IMR-90 (cell line): ENCODE results near the gene MYBPH. TPM values are rescaled to one million over a fixed set of nuclear protein-coding genes. Genes with fewer than 3 reads are reported as not detected.

Experiments
- ATAC-seq: fragments of 200-7000 bp; cut with Tn5 transposase; 2 replicates; pipeline ENCODE4 v1.9.1; 2020; ENCODE audit warnings: low read depth, mild to moderate bottlenecking, moderate library complexity
- BruUV-seq: library from RNA; stranded (reverse); fragments of 400-500 nt; replicated peaks from 2 replicates; lab custom pipeline; 2021; lab: Mats Ljungman, UMichigan
- CTCF ChIA-PET: fragments of 300-600 bp; formaldehyde crosslinking; extraction: SDS; loops from one replicate; lab custom pipeline; 2021; ENCODE audit warnings: antibody characterized with exemption; lab: Yijun Ruan, JAX
- POLR2A ChIA-PET: fragments of 300-600 bp; sonication (Branson Sonifier 250); formaldehyde crosslinking; loops from one replicate; lab custom pipeline; 2022; ENCODE audit warnings: antibody characterized with exemption; ENCODE audit not compliant: unreplicated experiment; lab: Charles Lee
- DNase-seq: peaks from one replicate; pipeline ENCODE4 v3.0.0; 2013
- H2AFZ ChIP-seq: replicated peaks from 2 replicates; pipeline ENCODE3; 2013; ENCODE audit warnings: low read length, mild to moderate bottlenecking; ENCODE audit not compliant: poor library complexity
- H2AK5ac ChIP-seq: 2 replicates; pipeline ENCODE4 v1.6.1; 2013; ENCODE audit warnings: low read depth, low read length, inconsistent platforms
- H2AK9ac ChIP-seq: replicated peaks from 2 replicates; pipeline ENCODE3; 2013; ENCODE audit warnings: mild to moderate bottlenecking, low read depth, low read length, moderate library complexity; ENCODE audit not compliant: poor library complexity
- H2BK120ac ChIP-seq: 2 replicates; pipeline ENCODE4 v1.6.1; 2013; ENCODE audit warnings: low read depth, low read length, inconsistent platforms
- H2BK15ac ChIP-seq: 3 replicates; pipeline ENCODE4 v1.6.1; 2013; ENCODE audit warnings: low read depth, low read length, inconsistent platforms
- H2BK20ac ChIP-seq: 2 replicates; pipeline ENCODE4 v1.6.1; 2013; ENCODE audit warnings: low read depth, mild to moderate bottlenecking, inconsistent platforms, low read length, moderate library complexity
- H2BK5ac ChIP-seq: 2 replicates; pipeline ENCODE4 v1.6.1; 2013; ENCODE audit warnings: mild to moderate bottlenecking, low read depth, low read length, inconsistent platforms; ENCODE audit not compliant: poor library complexity, severe bottlenecking
- H3K14ac ChIP-seq: replicated peaks from 2 replicates; pipeline ENCODE4 v1.6.1; 2013; ENCODE audit warnings: low read depth, low read length, inconsistent platforms
- H3K18ac ChIP-seq: 2 replicates; pipeline ENCODE4 v1.6.1; 2013; ENCODE audit warnings: low read depth, low read length, control low read depth
- H3K23ac ChIP-seq: 2 replicates; pipeline ENCODE4 v1.6.1; 2013; ENCODE audit warnings: low read depth, low read length, inconsistent platforms
- H3K27ac ChIP-seq: 2 replicates; pipeline ENCODE4 v1.5.1; 2013; ENCODE audit warnings: mild to moderate bottlenecking, control low read depth, low read length; ENCODE audit not compliant: insufficient read depth
- H3K27me3 ChIP-seq: 2 replicates; pipeline ENCODE4 v1.6.1; 2013; ENCODE audit warnings: low read length; ENCODE audit not compliant: control insufficient read depth, insufficient read depth
- H3K36me3 ChIP-seq: 2 replicates; pipeline ENCODE4 v1.6.1; 2013; ENCODE audit warnings: low read length, mixed read lengths; ENCODE audit not compliant: control insufficient read depth, insufficient read depth
- H3K4ac ChIP-seq: 2 replicates; pipeline ENCODE4 v1.6.1; 2013; ENCODE audit warnings: low read depth, low read length, inconsistent platforms
- H3K4me1 ChIP-seq: 2 replicates; pipeline ENCODE4 v1.6.1; 2013; ENCODE audit warnings: low read length, mixed read lengths; ENCODE audit not compliant: control insufficient read depth, insufficient read depth
- H3K4me2 ChIP-seq: 2 replicates; pipeline ENCODE4 v1.6.1; 2013; ENCODE audit warnings: low read depth, mild to moderate bottlenecking, control low read depth, low read length, moderate library complexity
- H3K4me3 ChIP-seq: 2 replicates; pipeline ENCODE4 v1.5.1; 2013; ENCODE audit warnings: low read depth, mild to moderate bottlenecking, control low read depth, low read length, moderate library complexity; ENCODE audit not compliant: insufficient read depth
- H3K56ac ChIP-seq: 2 replicates; pipeline ENCODE4 v1.6.1; 2013; ENCODE audit warnings: low read length, inconsistent platforms; ENCODE audit not compliant: insufficient read depth; ENCODE audit errors: extremely low read depth
- H3K79me1 ChIP-seq, 2 experiments: 2 replicates each; pipeline ENCODE4 v1.6.1; 2013; ENCODE audit warnings: low read length in 2 of 2, inconsistent platforms in 1 of 2, low read depth in 1 of 2
- H3K9ac ChIP-seq: 2 replicates; pipeline ENCODE4 v1.6.1; 2013; ENCODE audit warnings: low read depth, low read length, control low read depth
- H3K9me1 ChIP-seq: 2 replicates; pipeline ENCODE4 v1.6.1; 2013; ENCODE audit warnings: low read length, inconsistent platforms; ENCODE audit not compliant: insufficient read depth
- H3K9me3 ChIP-seq: 2 replicates; pipeline ENCODE4 v1.6.1; 2013; ENCODE audit warnings: low read length; ENCODE audit not compliant: control insufficient read depth, insufficient read depth
- H4K20me1 ChIP-seq: 2 replicates; pipeline ENCODE4 v1.6.1; 2013; ENCODE audit warnings: low read length, inconsistent platforms; ENCODE audit not compliant: insufficient read depth
- H4K5ac ChIP-seq: 2 replicates; pipeline ENCODE4 v1.6.1; 2013; ENCODE audit warnings: mild to moderate bottlenecking, low read depth, low read length, control low read depth
- H4K8ac ChIP-seq, 2 experiments: 2 replicates each; pipeline ENCODE4 v1.6.1; 2013; ENCODE audit warnings: low read depth in 2 of 2, low read length in 2 of 2, control low read depth in 1 of 2, inconsistent platforms in 1 of 2
- H4K91ac ChIP-seq: 2 replicates; pipeline ENCODE4 v1.6.1; 2013; ENCODE audit warnings: low read depth, low read length, inconsistent platforms; ENCODE audit not compliant: insufficient read depth
- BHLHE40 ChIP-seq: fragments of 150-350 bp; IDR thresholded peaks from 2 replicates; pipeline ENCODE4 v1.6.1; 2016; ENCODE audit warnings: mild to moderate bottlenecking, low read depth, low read length
- CEBPB ChIP-seq: IDR thresholded peaks from 2 replicates; pipeline ENCODE4 v1.6.1; 2012; ENCODE audit warnings: low read depth, low read length, improper control_type of control experiment
- CHD1 ChIP-seq: IDR thresholded peaks from 2 replicates; pipeline ENCODE4 v1.6.1; 2012; ENCODE audit warnings: low read depth, low read length, improper control_type of control experiment
- CTCF ChIP-seq: conservative IDR thresholded peaks from 2 replicates; pipeline ENCODE4 v1.5.1; 2012; ENCODE audit warnings: mild to moderate bottlenecking, low read depth, low read length, improper control_type of control experiment
- ELK1 ChIP-seq: fragments of 150-350 bp; IDR thresholded peaks from 2 replicates; pipeline ENCODE4 v1.6.1; 2016; ENCODE audit warnings: low read depth, mild to moderate bottlenecking, low read length, moderate library complexity, borderline replicate concordance
- MAFK ChIP-seq: IDR thresholded peaks from 2 replicates; pipeline ENCODE4 v1.6.1; 2012; ENCODE audit warnings: low read depth, low read length, improper control_type of control experiment
- MAZ ChIP-seq: IDR thresholded peaks from 2 replicates; pipeline ENCODE4 v1.6.1; 2012; ENCODE audit warnings: low read depth, mild to moderate bottlenecking, low read length, improper control_type of control experiment, moderate library complexity, borderline replicate concordance
- MXI1 ChIP-seq: IDR thresholded peaks from 2 replicates; pipeline ENCODE4 v1.6.1; 2012; ENCODE audit warnings: low read depth, mild to moderate bottlenecking, low read length, moderate library complexity, borderline replicate concordance
- POLR2A ChIP-seq: IDR thresholded peaks from 2 replicates; pipeline ENCODE4 v1.6.1; 2012; ENCODE audit warnings: mild to moderate bottlenecking, low read depth, low read length
- RAD21 ChIP-seq: IDR thresholded peaks from 2 replicates; pipeline ENCODE4 v1.6.1; 2012; ENCODE audit warnings: low read length, improper control_type of control experiment
- RCOR1 ChIP-seq: IDR thresholded peaks from 2 replicates; pipeline ENCODE4 v1.6.1; 2012; ENCODE audit warnings: mild to moderate bottlenecking, low read length, improper control_type of control experiment; ENCODE audit not compliant: insufficient replicate concordance
- SMC3 ChIP-seq: fragments of 150-350 bp; IDR thresholded peaks from 2 replicates; pipeline ENCODE4 v1.6.1; 2016; ENCODE audit warnings: low read depth, mild to moderate bottlenecking, antibody characterized with exemption, low read length, moderate library complexity
- USF2 ChIP-seq: fragments of 150-350 bp; IDR thresholded peaks from 2 replicates; pipeline ENCODE4 v1.6.1; 2017; ENCODE audit warnings: mild to moderate bottlenecking, antibody characterized with exemption, low read length, low read depth
- WGBS, 2 experiments: methylation state at CpG; one replicate each; pipeline versions ENCODE4 v1.1.5 to v1.1.7; 2013; ENCODE audit warnings: missing lambda C conversion rate in 2 of 2; ENCODE audit not compliant: insufficient read length in 1 of 2; ENCODE audit errors: extremely low coverage in 2 of 2; 5-methylcytosine and 5-hydroxymethylcytosine counted together
- dilution Hi-C: fragments of 300-500 bp; cut with HindIII; formaldehyde crosslinking; loops from one replicate; pipeline ENCODE4 v1.14.3; 2018; ENCODE audit warnings: low sequenced_read_pairs; ENCODE audit not compliant: unreplicated experiment
- in situ Hi-C: fragments of 300-500 bp; cut with MboI; formaldehyde crosslinking; loops from 3 replicates; pipeline ENCODE4 v1.14.3; 2019; ENCODE audit warnings: low sequenced_read_pairs, inconsistent platforms, mixed read lengths
- intact Hi-C: fragments of 100-400 bp; cut with micrococcal nuclease; formaldehyde crosslinking; loops from 2 replicates; pipeline ENCODE4 v1.10.0; 2022
- polyA plus RNA-seq, 3 experiments: library from polyadenylated mRNA; depleted of rRNA; stranded (reverse); fragments of >200 nt; gene quantifications; 2 replicates each; pipeline ENCODE4 v1.2.3, GENCODE V29; 2012; ENCODE audit warnings: low replicate concordance in 1 of 3
- total RNA-seq: library from RNA; depleted of rRNA; stranded (reverse); fragments of >200 nt; gene quantifications from 2 replicates; pipeline ENCODE4 v1.2.3, GENCODE V29; 2012

The MYBPH gene
- total and polyA plus RNA-seq, 2 of the 4 experiments (the other 2 are of a cell fraction): not detected

DNA sequence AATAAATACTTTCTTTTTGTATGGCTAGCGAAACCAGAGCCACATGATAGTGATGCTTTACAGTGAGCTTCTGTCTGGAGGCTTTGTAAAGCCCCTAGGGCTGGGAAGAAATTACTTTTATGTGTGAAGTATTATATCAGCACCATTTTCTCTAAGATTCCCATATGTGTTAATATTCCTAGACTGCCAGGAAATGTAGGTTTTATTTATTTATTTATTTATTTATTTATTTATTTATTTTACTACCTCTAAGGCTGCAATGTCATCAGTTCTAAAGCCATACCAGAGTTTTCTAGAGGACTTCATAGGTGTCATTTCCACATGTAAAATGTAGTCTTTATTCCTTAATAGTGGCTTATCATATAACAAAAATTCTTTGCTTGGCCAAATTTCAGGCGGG is 15.3 kb upstream of the MYBPH start:
- Histone ChIP-seq H3K9me1 (no peaks in the 10 kb centered on the region; the same call in none of the 2 replicates), H2BK5ac (no peak overlapping the region), H2BK120ac (no peak overlapping the region), H3K27me3 (peaks cover 18% of the 10 kb centered on the region), H3K4me3 (no peak overlapping the region), H3K18ac (no peak overlapping the region), H4K91ac (no peak overlapping the region), H3K4ac (no peak overlapping the region), H3K9ac (no peak overlapping the region), H3K79me1 (no peaks in the 10 kb centered on the region), H4K5ac (no peak overlapping the region), H2AK9ac (no peak overlapping the region), H3K27ac (no peak overlapping the region), H3K9me3 (no peaks in the 10 kb centered on the region), H4K8ac (no peak overlapping the region), H3K56ac (no peak overlapping the region), H2AFZ (no peak overlapping the region), H4K20me1 (no peaks in the 10 kb centered on the region), H3K4me2 (no peak overlapping the region), H3K36me3 (no peaks in the 10 kb centered on the region), H2BK15ac (no peak overlapping the region), H2BK20ac (no peak overlapping the region), H3K4me1 (peaks cover 7% of the 10 kb centered on the region), H2AK5ac (no peak overlapping the region), H3K14ac (no peak overlapping the region), H3K23ac (no peak overlapping the region)
- CTCF ChIA-PET: no interaction called here
- in situ Hi-C loops: no loop called here
- POLR2A ChIA-PET: no interaction called here
- no peak for DNase-seq
- TF ChIP-seq CHD1: no peak
- TF ChIP-seq SMC3: no peak
- no peak for TF ChIP-seq POLR2A
- no peak for TF ChIP-seq CEBPB
- no peak for TF ChIP-seq MXI1
- no peak for TF ChIP-seq CTCF
- no peak for TF ChIP-seq RAD21
- TF ChIP-seq RCOR1: no peak
- no peak for TF ChIP-seq BHLHE40
- TF ChIP-seq MAFK: no peak
- TF ChIP-seq USF2: no peak
- no peak for TF ChIP-seq ELK1
- no peak for TF ChIP-seq MAZ
- WGBS, 2 experiments: no CpG with 5 or more reads among the region's 2 CpGs
- intact Hi-C loops: no loop called here
- no peak for ATAC-seq
- BruUV-seq: no TSS peak
- dilution Hi-C loops: no loop called here
